Fibroblast of the aortic adventitia (primary cell): ENCODE measurements around the gene PCCA. TPM values are rescaled to one million over a fixed set of nuclear protein-coding genes. Genes with fewer than 3 reads are reported as not detected.
"Not testable (repeated sequence)": the region's sequence is repeated elsewhere in the genome, so short reads cannot be mapped to it uniquely, and the experiment has no call there.

Experiments
- DNase-seq: peaks from one replicate; pipeline ENCODE4 v3.0.0-alpha.2; 2010; ENCODE audit warnings: low read depth
- H3K4me3 ChIP-seq: 2 replicates; pipeline ENCODE4 v1.5.1; 2011; ENCODE audit warnings: low read depth, mild to moderate bottlenecking, control low read depth, low read length, moderate library complexity
- total RNA-seq: library from RNA; depleted of rRNA; stranded (reverse); fragments of >200 nt; gene quantifications from 2 replicates; pipeline ENCODE4 v1.2.3, GENCODE V29; 2012; ENCODE audit warnings: low replicate concordance
- TF ChIP-seq, protein P1 (sequence below): IDR thresholded peaks from 2 replicates; pipeline ENCODE4 v1.5.1; 2011; ENCODE audit warnings: mild to moderate bottlenecking, low read length, control low read depth, inconsistent platforms; ENCODE audit not compliant: insufficient read depth

The PCCA gene
- total RNA-seq, 1 donor = 23.8 TPM

GRCh38 chr13:100273552-100273951 is 184.7 kb downstream of the PCCA start:
- no peak for DNase-seq
- TF ChIP-seq, protein P1, sequence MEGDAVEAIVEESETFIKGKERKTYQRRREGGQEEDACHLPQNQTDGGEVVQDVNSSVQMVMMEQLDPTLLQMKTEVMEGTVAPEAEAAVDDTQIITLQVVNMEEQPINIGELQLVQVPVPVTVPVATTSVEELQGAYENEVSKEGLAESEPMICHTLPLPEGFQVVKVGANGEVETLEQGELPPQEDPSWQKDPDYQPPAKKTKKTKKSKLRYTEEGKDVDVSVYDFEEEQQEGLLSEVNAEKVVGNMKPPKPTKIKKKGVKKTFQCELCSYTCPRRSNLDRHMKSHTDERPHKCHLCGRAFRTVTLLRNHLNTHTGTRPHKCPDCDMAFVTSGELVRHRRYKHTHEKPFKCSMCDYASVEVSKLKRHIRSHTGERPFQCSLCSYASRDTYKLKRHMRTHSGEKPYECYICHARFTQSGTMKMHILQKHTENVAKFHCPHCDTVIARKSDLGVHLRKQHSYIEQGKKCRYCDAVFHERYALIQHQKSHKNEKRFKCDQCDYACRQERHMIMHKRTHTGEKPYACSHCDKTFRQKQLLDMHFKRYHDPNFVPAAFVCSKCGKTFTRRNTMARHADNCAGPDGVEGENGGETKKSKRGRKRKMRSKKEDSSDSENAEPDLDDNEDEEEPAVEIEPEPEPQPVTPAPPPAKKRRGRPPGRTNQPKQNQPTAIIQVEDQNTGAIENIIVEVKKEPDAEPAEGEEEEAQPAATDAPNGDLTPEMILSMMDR = no peak
- no peak overlapping the region for H3K4me3 ChIP-seq

GRCh38 chr13:100274942-100275506 is 186.1 kb downstream of the PCCA start:
- H3K4me3 ChIP-seq = no peak overlapping the region
- no peak for DNase-seq
- TF ChIP-seq, protein P1 = no peak

DNA sequence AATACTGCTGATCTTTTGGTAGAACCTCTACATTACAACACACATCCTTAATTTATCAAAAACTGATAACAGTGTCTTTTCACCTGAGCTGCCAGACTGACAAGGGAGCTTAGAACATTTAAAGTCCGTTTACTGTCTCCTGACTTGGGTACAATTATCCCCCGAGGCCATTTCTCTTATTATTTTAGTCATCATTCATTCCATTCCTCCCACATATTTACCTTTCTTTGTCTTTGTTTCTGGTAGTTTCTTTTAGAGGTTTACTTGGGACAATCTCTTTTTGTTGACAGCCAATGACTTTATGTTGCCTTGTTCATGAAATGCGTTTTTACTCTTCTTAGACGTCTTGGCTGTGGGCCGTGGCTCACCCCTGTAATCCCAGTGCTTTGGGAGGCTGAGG is 186.9 kb downstream of the PCCA start:
- no peak overlapping the region for H3K4me3 ChIP-seq
- TF ChIP-seq, protein P1 = no peak
- no peak for DNase-seq

- TF ChIP-seq, protein P1 = no peak
- no peak overlapping the region for H3K4me3 ChIP-seq
- DNase-seq = no peak
Observed at GRCh38 chr13:100280681-100281080, 191.8 kb downstream of the PCCA start.

GRCh38 chr13:100282306-100282705 is 193.4 kb downstream of the PCCA start:
- not testable (repeated sequence) for H3K4me3 ChIP-seq, DNase-seq

DNA sequence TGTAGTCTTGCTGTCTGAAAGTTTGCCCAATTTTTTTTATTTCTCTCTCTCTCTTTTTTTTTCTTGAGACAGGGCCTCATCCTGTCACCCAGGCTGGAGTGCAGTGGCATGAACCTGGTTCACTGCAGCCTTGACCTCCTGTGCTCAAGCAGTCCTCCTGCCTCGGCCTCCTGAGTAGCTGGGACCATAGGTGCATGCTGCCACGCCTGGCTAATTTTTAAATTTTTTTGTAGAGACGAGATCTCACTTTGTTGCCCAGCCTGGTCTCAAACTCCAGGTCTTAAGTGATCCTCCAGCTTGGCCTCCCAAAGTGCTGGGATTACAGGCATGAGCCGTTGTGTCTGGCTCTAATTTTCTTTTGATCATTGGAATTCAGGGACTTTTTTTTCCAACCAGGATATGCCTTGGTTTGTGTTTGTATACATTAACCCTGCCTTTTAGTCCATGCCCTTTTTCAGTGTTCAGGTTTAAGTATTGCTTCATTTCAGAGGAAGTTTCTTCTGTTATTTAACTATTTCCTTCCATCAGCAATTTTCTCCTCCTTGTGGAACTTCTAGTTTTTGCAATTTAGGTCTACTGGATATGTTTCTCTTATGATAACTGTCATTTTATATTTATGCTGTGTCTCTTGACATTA is 201.4 kb downstream of the PCCA start:
- TF ChIP-seq, protein P1 = no peak
- H3K4me3 ChIP-seq = no peak overlapping the region
- DNase-seq = no peak

DNA sequence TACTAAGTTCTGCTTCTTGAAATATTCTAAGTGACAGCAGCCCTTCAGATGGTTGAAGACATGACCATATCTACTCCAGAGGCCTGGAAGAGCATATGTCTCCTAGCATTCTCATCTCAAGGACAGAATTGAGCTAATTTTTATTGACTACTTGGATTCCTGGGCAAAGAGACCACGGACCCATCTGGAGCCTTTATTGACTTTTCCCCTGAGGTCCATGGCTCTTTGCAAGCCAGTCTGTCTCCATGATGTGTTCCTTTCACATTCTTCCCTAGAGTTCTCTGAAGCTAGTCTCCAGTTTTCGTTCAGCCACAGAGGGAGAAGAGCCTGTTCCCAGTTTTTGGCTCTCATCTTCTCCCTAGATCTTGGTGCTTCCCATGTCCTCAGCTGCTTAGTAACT is 202.7 kb downstream of the PCCA start:
- no peak for DNase-seq
- no peak overlapping the region for H3K4me3 ChIP-seq
- TF ChIP-seq, protein P1 = no peak
